OCI-LY1 (cell line): ENCODE measurements around the gene MCFD2.

Experiments
- H2AFZ ChIP-seq: fragments of 200-600 bp; sonication (generic), shearing (Covaris generic); 2 replicates; pipeline ENCODE4 v1.6.0; 2014; ENCODE audit warnings: antibody characterized with exemption, mild to moderate bottlenecking, low read length
- H3F3A ChIP-seq: fragments of 200-600 bp; sonication (generic), shearing (Covaris generic); 2 replicates; pipeline ENCODE4 v1.6.0; 2014; ENCODE audit warnings: mild to moderate bottlenecking, antibody characterized with exemption, low read length, moderate library complexity; ENCODE audit not compliant: insufficient read depth
- H3K27ac ChIP-seq: fragments of 200-600 bp; sonication (generic); 2 replicates; pipeline ENCODE4 v1.5.1; 2014; ENCODE audit warnings: low read length, mixed run types, mild to moderate bottlenecking, low read depth; ENCODE audit not compliant: poor library complexity, severe bottlenecking
- H3K27me3 ChIP-seq: fragments of 200-600 bp; sonication (generic); 2 replicates; pipeline ENCODE4 v1.6.0; 2014; ENCODE audit warnings: antibody characterized with exemption, mild to moderate bottlenecking, low read length, moderate library complexity; ENCODE audit not compliant: insufficient read depth
- H3K36me3 ChIP-seq: fragments of 200-600 bp; sonication (generic); 2 replicates; pipeline ENCODE4 v1.6.1; 2014; ENCODE audit warnings: mild to moderate bottlenecking, antibody characterized with exemption, low read length, moderate library complexity, mixed read lengths; ENCODE audit not compliant: insufficient read depth
- H3K4me1 ChIP-seq: fragments of 200-600 bp; sonication (generic); 2 replicates; pipeline ENCODE4 v1.5.1; 2014; ENCODE audit warnings: mild to moderate bottlenecking, low read length, moderate library complexity; ENCODE audit not compliant: insufficient read depth, severe bottlenecking
- H3K4me2 ChIP-seq: fragments of 200-600 bp; sonication (generic), shearing (Covaris generic); 2 replicates; pipeline ENCODE4 v1.6.1; 2014; ENCODE audit warnings: low read length
- H3K4me3 ChIP-seq: fragments of 200-600 bp; sonication (generic); 2 replicates; pipeline ENCODE4 v1.5.1; 2014; ENCODE audit warnings: low read length, low read depth, mild to moderate bottlenecking, mixed read lengths; ENCODE audit not compliant: poor library complexity, severe bottlenecking
- H3K79me2 ChIP-seq: fragments of 200-600 bp; shearing (Covaris generic); 2 replicates; pipeline ENCODE4 v1.6.1; 2016; ENCODE audit warnings: mixed run types, low read length, mixed read lengths; ENCODE audit not compliant: insufficient read depth
- H3K9ac ChIP-seq: fragments of 200-600 bp; sonication (generic), shearing (Covaris generic); 2 replicates; pipeline ENCODE4 v1.6.1; 2014; ENCODE audit warnings: mild to moderate bottlenecking, low read length, mixed read lengths
- H3K9me2 ChIP-seq: fragments of 200-600 bp; sonication (generic), shearing (Covaris generic); 2 replicates; pipeline ENCODE4 v1.6.1; 2014; ENCODE audit warnings: low read depth, mild to moderate bottlenecking, low read length, mixed read lengths
- H3K9me3 ChIP-seq: fragments of 200-600 bp; shearing (Covaris generic); 2 replicates; pipeline ENCODE4 v1.6.1; 2014; ENCODE audit warnings: low read length, mixed read lengths
- H4K20me1 ChIP-seq: fragments of 200-600 bp; sonication (generic), shearing (Covaris generic); 2 replicates; pipeline ENCODE4 v1.6.0; 2016; ENCODE audit warnings: mild to moderate bottlenecking, low read length; ENCODE audit not compliant: insufficient read depth
- CTCF ChIP-seq: fragments of 200-600 bp; sonication (generic), shearing (Covaris generic); IDR thresholded peaks from 2 replicates; pipeline ENCODE4 v1.5.1; 2017; ENCODE audit warnings: mild to moderate bottlenecking, antibody characterized with exemption, low read length, moderate library complexity, mixed read lengths
- EZH2 ChIP-seq: fragments of 200-600 bp; sonication (generic), shearing (Covaris generic); IDR thresholded peaks from 2 replicates; pipeline ENCODE4 v1.8.0; 2017; ENCODE audit warnings: borderline replicate concordance, mixed run types, mild to moderate bottlenecking, antibody characterized with exemption, low read length, moderate library complexity, mixed read lengths

The MCFD2 gene

GRCh38 chr2:46862514-46862913 lies 53.1 kb downstream of the MCFD2 start:
- Histone ChIP-seq H3K9me3 (0 out of 2 replicates have a peak, but pooled peaks cover 5% of the 10 kb centered on the region), H3K4me3 (no peak overlapping the region), H3K27me3 (peaks cover 4% of the 10 kb centered on the region; the same call in 1 of the 2 replicates), H2AFZ (no peak overlapping the region), H3F3A (no peaks in the 10 kb centered on the region; the same call in 1 of the 2 replicates), H3K36me3 (no peaks in the 10 kb centered on the region), H3K9me2 (no peaks in the 10 kb centered on the region), H3K9ac (no peak overlapping the region), H3K4me2 (no peak overlapping the region), H3K4me1 (no peaks in the 10 kb centered on the region), H3K27ac (no peak overlapping the region), H3K79me2 (no peaks in the 10 kb centered on the region), H4K20me1 (no peaks in the 10 kb centered on the region)
- TF ChIP-seq CTCF, result no peak
- no peak for TF ChIP-seq EZH2

- Histone ChIP-seq H3K36me3 (no peaks in the 10 kb centered on the region), H3F3A (no peaks in the 10 kb centered on the region; the same call in 1 of the 2 replicates), H2AFZ (no peak overlapping the region), H3K27ac (no peak overlapping the region), H3K4me2 (no peak overlapping the region), H3K9ac (no peak overlapping the region), H3K4me1 (no peaks in the 10 kb centered on the region), H3K9me3 (0 out of 2 replicates have a peak, but pooled peaks cover 5% of the 10 kb centered on the region), H3K79me2 (no peaks in the 10 kb centered on the region), H3K9me2 (no peaks in the 10 kb centered on the region), H3K27me3 (peaks cover 4% of the 10 kb centered on the region; the same call in 1 of the 2 replicates), H3K4me3 (no peak overlapping the region), H4K20me1 (no peaks in the 10 kb centered on the region)
- TF ChIP-seq CTCF (no peak), EZH2 (no peak)
These were observed 53.7 kb downstream of the MCFD2 start for GRCh38 chr2:46861916-46862315.

GRCh38 chr2:46859482-46859881 lies 56.1 kb downstream of the MCFD2 start:
- Histone ChIP-seq H3K9ac (no peak overlapping the region), H3K79me2 (no peaks in the 10 kb centered on the region), H3K4me3 (no peak overlapping the region), H3K4me2 (no peak overlapping the region), H3K27ac (no peak overlapping the region), H2AFZ (no peak overlapping the region), H3K9me3 (0 out of 2 replicates have a peak, but pooled peaks cover 1% of the 10 kb centered on the region), H3F3A (no peaks in the 10 kb centered on the region; the same call in 1 of the 2 replicates), H3K9me2 (no peaks in the 10 kb centered on the region), H3K4me1 (no peaks in the 10 kb centered on the region), H3K27me3 (peaks cover 5% of the 10 kb centered on the region; the same call in 1 of the 2 replicates), H4K20me1 (no peaks in the 10 kb centered on the region), H3K36me3 (no peaks in the 10 kb centered on the region)
- TF ChIP-seq EZH2 (no peak), CTCF (no peak)
